KMS-11 (cell line): Measurements from ENCODE around the gene DNM1.
A peak's percentile ranks its signal among the peaks of the same experiment; 100 is the strongest.

ENCODE experiments used
- H2AFZ ChIP-seq: fragments of 200-600 bp; sonication (generic); 2 replicates; pipeline ENCODE4 v1.6.1; 2016; ENCODE audit warnings: antibody characterized with exemption, mixed run types, low read depth
- H3K27ac ChIP-seq: fragments of 200-600 bp; sonication (generic); 2 replicates; pipeline ENCODE4 v1.6.1; 2016; ENCODE audit warnings: mild to moderate bottlenecking, mixed run types
- H3K27me3 ChIP-seq: fragments of 200-600 bp; sonication (generic); 2 replicates; pipeline ENCODE4 v1.6.1; 2017; ENCODE audit warnings: mild to moderate bottlenecking, low read depth, mixed run types, moderate library complexity; ENCODE audit not compliant: insufficient read depth
- H3K36me3 ChIP-seq: fragments of 200-600 bp; sonication (generic); 2 replicates; pipeline ENCODE4 v1.6.1; 2017; ENCODE audit warnings: mild to moderate bottlenecking, mixed run types; ENCODE audit not compliant: insufficient read depth
- H3K4me1 ChIP-seq: fragments of 200-600 bp; sonication (generic); 2 replicates; pipeline ENCODE4 v1.6.1; 2016; ENCODE audit warnings: mild to moderate bottlenecking, low read depth, mixed run types; ENCODE audit not compliant: poor library complexity, severe bottlenecking
- H3K4me2 ChIP-seq: fragments of 200-600 bp; sonication (generic); 2 replicates; pipeline ENCODE4 v1.7.0; 2016; ENCODE audit warnings: mild to moderate bottlenecking, mixed run types
- H3K4me3 ChIP-seq: fragments of 200-600 bp; sonication (generic); IDR thresholded peaks from 2 replicates; pipeline ENCODE4 v1.6.1; 2017; ENCODE audit warnings: low read depth, low read length, mixed read lengths; ENCODE audit not compliant: insufficient read depth
- H3K79me2 ChIP-seq: fragments of 200-600 bp; sonication (generic); 2 replicates; pipeline ENCODE4 v1.6.1; 2016; ENCODE audit warnings: low read depth, mixed run types; ENCODE audit not compliant: insufficient read depth
- H3K9ac ChIP-seq: fragments of 200-600 bp; sonication (generic); 2 replicates; pipeline ENCODE4 v1.6.1; 2016; ENCODE audit warnings: mild to moderate bottlenecking, mixed run types
- H4K20me1 ChIP-seq: fragments of 200-600 bp; sonication (generic); 2 replicates; pipeline ENCODE4 v1.6.1; 2016; ENCODE audit warnings: mild to moderate bottlenecking, mixed run types; ENCODE audit not compliant: insufficient read depth
- CTCF ChIP-seq: fragments of 200-600 bp; sonication (generic); conservative IDR thresholded peaks from 2 replicates; pipeline ENCODE4 v1.6.1; 2017; ENCODE audit warnings: low read depth, mild to moderate bottlenecking, antibody characterized with exemption, low read length, moderate library complexity, mixed read lengths

Gene DNM1

GRCh38 chr9:128203024-128203706 lies at the start of gene DNM1:
Gene DNM1, plus strand, starts transcription at chr9:128203379. Its CDS starts 92 bp downstream, at chr9:128203471.
- Histone ChIP-seq H3K79me2 (no peaks in the 10 kb centered on the region), H3K9ac (no peak within 1 kb of the TSS), H3K27me3 (peaks cover 37% of the 10 kb centered on the region), H3K27ac (no peak within 1 kb of the TSS), H3K36me3 (no peaks in the 10 kb centered on the region), H3K4me1 (peaks cover 3% of the 10 kb centered on the region), H3K4me3 (no peak within 1 kb of the TSS), H2AFZ (peak within 1 kb of the TSS; percentile 39), H3K4me2 (peak within 1 kb of the TSS; percentile 7), H4K20me1 (no peaks in the 10 kb centered on the region)
- peak; percentile 69 for TF ChIP-seq CTCF

GRCh38 chr9:128153947-128154695 lies 49.1 kb upstream of the DNM1 start:
- TF ChIP-seq CTCF = no peak
- no peaks in the 10 kb centered on the region for H3K4me1 ChIP-seq
- no peaks in the 10 kb centered on the region for H3K79me2 ChIP-seq
- H3K4me2 ChIP-seq = no peak overlapping the region
- no peak overlapping the region for H2AFZ ChIP-seq
- H3K36me3 ChIP-seq = no peaks in the 10 kb centered on the region
- no peak overlapping the region for H3K27ac ChIP-seq
- no peak overlapping the region for H3K4me3 ChIP-seq
- H3K9ac ChIP-seq = no peak overlapping the region
- no peaks in the 10 kb centered on the region for H4K20me1 ChIP-seq
- 0 out of 2 replicates have a peak, but pooled peaks cover 2% of the 10 kb centered on the region for H3K27me3 ChIP-seq

GRCh38 chr9:128155736-128156500 lies 47.3 kb upstream of the DNM1 start:
- Histone ChIP-seq H3K9ac (no peak overlapping the region), H3K79me2 (no peaks in the 10 kb centered on the region), H3K4me2 (no peak overlapping the region), H3K4me3 (no peak overlapping the region), H3K27ac (no peak overlapping the region), H3K27me3 (0 out of 2 replicates have a peak, but pooled peaks cover 2% of the 10 kb centered on the region), H3K4me1 (peaks cover 1% of the 10 kb centered on the region), H2AFZ (no peak overlapping the region), H3K36me3 (no peaks in the 10 kb centered on the region), H4K20me1 (no peaks in the 10 kb centered on the region)
- no peak for TF ChIP-seq CTCF

DNA sequence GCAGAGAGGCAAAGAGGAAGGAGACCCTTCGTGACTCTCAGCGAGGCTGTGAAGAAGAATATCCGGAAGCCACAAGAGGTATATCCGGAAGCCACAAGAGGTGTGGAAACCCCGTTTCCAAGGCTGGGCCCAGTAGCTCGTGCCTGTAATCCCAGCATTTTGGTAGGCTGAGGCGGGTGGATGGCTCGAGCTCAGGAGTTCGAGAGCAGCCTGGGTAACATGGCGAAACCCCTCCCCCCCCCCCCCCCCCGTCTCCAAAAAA lies 43.7 kb upstream of the DNM1 start:
- Histone ChIP-seq H4K20me1 (no peaks in the 10 kb centered on the region), H3K4me2 (peak overlapping the region; percentile 22; the same call in 1 of the 2 replicates), H3K4me1 (peaks cover 5% of the 10 kb centered on the region), H3K27me3 (0 out of 2 replicates have a peak, but pooled peaks cover 2% of the 10 kb centered on the region), H3K4me3 (no peak overlapping the region), H3K79me2 (no peaks in the 10 kb centered on the region), H3K9ac (no peak overlapping the region), H3K36me3 (no peaks in the 10 kb centered on the region), H2AFZ (peak overlapping the region; percentile 82; the same call in 1 of the 2 replicates), H3K27ac (no peak overlapping the region)
- TF ChIP-seq CTCF = no peak
